Mesothelial cell of epicardium (in vitro differentiated cells): Measurements from ENCODE around the gene KIAA0408. TPM values are rescaled to one million over a fixed set of nuclear protein-coding genes. Genes with fewer than 3 reads are reported as not detected.

ENCODE experiments used
- DNase-seq, 2 experiments: peaks; one replicate each; pipeline ENCODE4 v3.0.0; 2021; ENCODE audit warnings: low spot score in 2 of 2; ENCODE audit not compliant: unreplicated experiment in 2 of 2
- H3K27ac Mint-ChIP-seq: 2 replicates; pipeline ENCODE4 v1.8.0; 2021; ENCODE audit warnings: mixed read lengths
- H3K27me3 Mint-ChIP-seq: 2 replicates; pipeline ENCODE4 v1.8.0; 2021; ENCODE audit warnings: low read depth, mixed read lengths
- H3K36me3 Mint-ChIP-seq: 2 replicates; pipeline ENCODE4 v1.8.0; 2021; ENCODE audit warnings: mixed read lengths
- H3K4me1 Mint-ChIP-seq: 2 replicates; pipeline ENCODE4 v1.8.0; 2021; ENCODE audit warnings: mixed read lengths
- H3K4me3 Mint-ChIP-seq: 2 replicates; pipeline ENCODE4 v1.8.0; 2021; ENCODE audit warnings: mild to moderate bottlenecking, moderate library complexity, mixed read lengths
- H3K9me3 Mint-ChIP-seq: 2 replicates; pipeline ENCODE4 v1.8.0; 2021; ENCODE audit warnings: mixed read lengths
- CTCF ChIP-seq: fragments of 200-600 bp; sonication (generic); IDR thresholded peaks from one replicate; pipeline ENCODE4 v1.5.0; 2021; ENCODE audit warnings: antibody characterized with exemption; ENCODE audit not compliant: unreplicated experiment
- total RNA-seq: library from RNA; stranded (reverse); gene quantifications from 3 replicates; pipeline ENCODE4 v1.2.1, GENCODE V29; 2021

KIAA0408 gene
- total RNA-seq, 1 donor from 2014 or later = 0.58 TPM

- TF ChIP-seq CTCF = no peak
- Mint-ChIP-seq H3K36me3 (no peaks in the 10 kb centered on the region), H3K4me3 (no peak overlapping the region), H3K9me3 (peaks cover 4% of the 10 kb centered on the region), H3K4me1 (no peaks in the 10 kb centered on the region), H3K27ac (no peak overlapping the region), H3K27me3 (peaks cover 13% of the 10 kb centered on the region)
- no peak for DNase-seq
Observed at GRCh38 chr6:127494240-127494767, 35.1 kb upstream of the KIAA0408 start.

- Mint-ChIP-seq H3K4me1 (no peaks in the 10 kb centered on the region), H3K4me3 (no peak overlapping the region), H3K36me3 (no peaks in the 10 kb centered on the region), H3K9me3 (peaks cover 6% of the 10 kb centered on the region), H3K27ac (no peak overlapping the region), H3K27me3 (peaks cover 6% of the 10 kb centered on the region)
- DNase-seq = no peak
- no peak for TF ChIP-seq CTCF
Observed at GRCh38 chr6:127489248-127489647, 30.1 kb upstream of the KIAA0408 start.

DNA sequence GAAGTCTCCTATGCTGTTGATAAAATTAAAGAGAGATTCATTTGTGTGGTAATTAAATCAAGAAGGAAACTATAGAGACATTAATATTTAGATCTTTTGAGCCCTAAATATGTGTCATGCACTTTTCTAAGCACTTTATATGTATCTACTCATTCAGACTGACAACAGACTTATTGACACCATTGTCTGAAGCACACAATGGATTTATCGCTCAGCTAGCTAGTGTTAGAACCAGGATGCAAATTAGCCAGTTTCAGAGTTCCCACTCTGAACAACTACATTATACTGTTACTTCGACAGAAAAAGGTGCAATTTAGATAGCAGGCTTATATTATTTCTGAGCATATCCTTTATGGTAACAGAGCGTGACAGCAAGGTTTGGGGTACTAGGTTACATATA lies 27.7 kb upstream of the KIAA0408 start:
- Mint-ChIP-seq H3K36me3 (no peaks in the 10 kb centered on the region), H3K4me3 (no peak overlapping the region), H3K27ac (no peak overlapping the region), H3K9me3 (peaks cover 6% of the 10 kb centered on the region), H3K27me3 (peaks cover 6% of the 10 kb centered on the region), H3K4me1 (no peaks in the 10 kb centered on the region)
- DNase-seq = no peak
- TF ChIP-seq CTCF = no peak

- no peak overlapping the region for H3K27ac Mint-ChIP-seq
- H3K4me1 Mint-ChIP-seq = no peaks in the 10 kb centered on the region
- DNase-seq = no peak
- peaks cover 3% of the 10 kb centered on the region for H3K9me3 Mint-ChIP-seq
- H3K36me3 Mint-ChIP-seq = no peaks in the 10 kb centered on the region
- no peak for TF ChIP-seq CTCF
- peaks cover 6% of the 10 kb centered on the region for H3K27me3 Mint-ChIP-seq
- H3K4me3 Mint-ChIP-seq = no peak overlapping the region
Observed at GRCh38 chr6:127484212-127484863, 25.1 kb upstream of the KIAA0408 start.

DNA sequence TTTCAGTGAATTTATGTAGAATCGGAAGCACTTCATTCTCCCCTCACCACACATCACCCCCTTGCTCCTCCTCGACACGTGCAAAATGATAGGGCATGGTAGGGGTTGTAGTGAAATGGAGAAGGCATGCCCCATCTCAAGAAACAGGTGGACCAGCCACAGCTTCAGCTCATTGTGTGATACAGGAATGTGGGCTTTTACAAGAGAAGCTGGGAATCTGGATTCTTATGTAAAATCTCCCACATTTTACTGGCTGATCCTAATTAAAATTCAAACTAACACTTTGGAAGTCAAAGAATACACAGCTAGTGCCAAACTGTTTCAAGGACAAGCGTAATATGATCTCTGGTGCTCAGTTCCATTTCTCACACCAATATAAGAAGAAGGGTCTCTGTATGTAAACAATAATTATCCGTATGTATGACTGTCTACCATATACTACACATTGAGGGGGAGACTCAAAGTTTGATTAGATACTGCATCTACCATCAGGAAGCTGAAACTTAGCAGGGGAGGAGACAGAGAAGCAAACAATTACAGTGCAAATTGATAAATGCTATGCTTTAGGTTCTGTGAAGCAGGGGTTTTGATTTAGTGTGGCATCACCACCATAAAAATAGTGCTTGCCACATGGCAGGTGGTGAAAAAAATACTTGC lies 24.3 kb upstream of the KIAA0408 start:
- H3K27me3 Mint-ChIP-seq = peaks cover 6% of the 10 kb centered on the region
- no peak for TF ChIP-seq CTCF
- no peaks in the 10 kb centered on the region for H3K9me3 Mint-ChIP-seq
- no peak overlapping the region for H3K4me3 Mint-ChIP-seq
- no peaks in the 10 kb centered on the region for H3K4me1 Mint-ChIP-seq
- DNase-seq = no peak
- no peaks in the 10 kb centered on the region for H3K36me3 Mint-ChIP-seq
- H3K27ac Mint-ChIP-seq = no peak overlapping the region
